ENCODE results near the gene HSPB6.

GRCh38 chr19:35719402-35720162, 37.2 kb downstream of the HSPB6 start:
- TF ChIP-seq CTCF (IDR thresholded peaks at IDR 0.05; ENCODE audit: insufficient read depth, low read length, poor library complexity, severe bottlenecking) (no peak), EZH2phosphoT487 (conservative IDR thresholded peaks at IDR 0.05; ENCODE audit: low read length) (no peak)

Measured in SU-DHL-6 (cell line).